Smooth muscle cell of the pulmonary artery (primary cell): Measurements from ENCODE around the gene SAA1. TPM values are rescaled to one million over a fixed set of nuclear protein-coding genes. Genes with fewer than 3 reads are reported as not detected.

ENCODE experiments used
- total RNA-seq: library from RNA; depleted of rRNA; stranded (reverse); fragments of >200 nt; gene quantifications from 2 replicates; pipeline ENCODE4 v1.2.3, GENCODE V29; 2014

Gene SAA1
- total RNA-seq = 28.7 TPM in 1 of 2 replicates, not detected in the other

DNA sequence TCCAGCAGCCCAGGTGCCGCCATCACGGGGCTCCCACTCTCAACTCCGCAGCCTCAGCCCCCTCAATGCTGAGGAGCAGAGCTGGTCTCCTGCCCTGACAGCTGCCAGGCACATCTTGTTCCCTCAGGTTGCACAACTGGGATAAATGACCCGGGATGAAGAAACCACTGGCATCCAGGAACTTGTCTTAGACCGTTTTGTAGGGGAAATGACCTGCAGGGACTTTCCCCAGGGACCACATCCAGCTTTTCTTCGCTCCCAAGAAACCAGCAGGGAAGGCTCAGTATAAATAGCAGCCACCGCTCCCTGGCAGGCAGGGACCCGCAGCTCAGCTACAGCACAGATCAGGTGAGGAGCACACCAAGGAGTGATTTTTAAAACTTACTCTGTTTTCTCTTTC is at the start of gene SAA1:
Gene SAA1 (plus strand): TSS at position 316 of the 400 bp plus-strand sequence. CDS start 624 bp downstream, outside the sequence.

DNA sequence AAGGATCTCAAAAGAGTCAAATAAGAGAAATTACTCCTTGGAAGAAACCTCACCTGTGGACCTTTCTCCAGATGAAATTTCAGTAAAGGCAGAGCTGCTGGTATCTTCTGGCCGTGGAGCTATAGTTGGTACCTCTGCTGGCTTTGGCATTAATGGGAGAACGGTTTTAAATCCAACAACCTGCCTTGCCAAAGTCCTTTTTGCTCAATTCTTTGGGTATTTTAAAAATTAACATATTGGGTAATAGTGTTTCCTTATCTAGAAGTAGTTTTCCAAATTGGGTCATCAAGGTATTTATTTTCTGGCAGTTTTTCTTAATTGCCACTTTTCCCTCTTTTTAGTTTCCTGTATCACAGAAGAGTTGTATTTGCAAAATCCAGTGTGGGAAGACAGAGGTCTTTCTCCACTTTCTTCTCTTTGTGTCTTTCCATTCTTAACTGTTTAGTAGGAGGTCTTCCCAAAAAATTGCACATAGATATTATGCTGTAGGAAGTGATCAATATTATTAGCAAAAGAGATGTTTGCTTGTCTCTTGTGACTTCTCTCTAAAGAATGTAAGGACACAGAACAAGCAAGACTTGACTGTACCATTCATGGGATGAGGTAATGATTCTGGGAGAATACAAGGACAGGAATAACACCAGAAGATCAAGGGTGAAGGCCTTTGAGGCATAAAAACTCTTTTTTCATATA is 29.3 kb upstream of the SAA1 start, which contains the start of gene SAA4:
Gene SAA4 (minus strand): TSS at position 139 of the 693 bp plus-strand sequence. CDS start 876 bp downstream, outside the sequence.

DNA sequence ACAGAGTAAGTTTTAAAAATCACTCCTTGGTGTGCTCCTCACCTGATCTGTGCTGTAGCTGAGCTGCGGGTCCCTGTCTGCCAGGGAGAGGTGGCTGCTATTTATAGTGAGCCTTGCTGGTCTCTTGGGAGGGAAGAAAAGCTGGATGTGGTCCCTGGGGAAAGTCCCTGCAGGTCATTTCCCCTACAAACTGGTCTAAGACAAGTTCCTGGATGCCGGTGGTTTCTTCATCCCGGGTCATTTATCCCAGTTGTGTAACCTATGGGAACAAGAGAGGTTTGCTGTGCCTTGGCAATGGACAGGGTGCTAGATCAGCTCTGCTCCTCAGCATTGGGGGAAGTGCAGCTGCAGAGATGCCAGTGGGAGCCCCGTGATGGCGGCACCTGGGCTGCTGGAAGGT is 17.5 kb upstream of the SAA1 start, which contains the start of gene SAA2:
Gene SAA2 (minus strand): TSS at position 108 of the 400 bp plus-strand sequence. CDS start 657 bp downstream, outside the sequence.

Other genes with a start within 250 kb of the SAA1 start
- 0.03 and 0.07 TPM in 2 replicates for gene TPH1, start 220.0 kb upstream of the SAA1 start, total RNA-seq
- gene SAAL1, start 160.2 kb upstream of the SAA1 start, total RNA-seq = 7.1 and 11.1 TPM in 2 replicates
- gene MRGPRX3, start 133.7 kb upstream of the SAA1 start, total RNA-seq = not detected in 2 replicates
- gene MRGPRX4, start 93.4 kb upstream of the SAA1 start, total RNA-seq = not detected in 2 replicates
- not detected in 2 replicates for gene SAA4, start 29.5 kb upstream of the SAA1 start, total RNA-seq
- gene SAA2, start 17.6 kb upstream of the SAA1 start, total RNA-seq = 0.46 and 40.6 TPM in 2 replicates
- gene HPS5, start 55.9 kb downstream of the SAA1 start, total RNA-seq = 47.5 and 48.2 TPM in 2 replicates
- gene GTF2H1, start 56.3 kb downstream of the SAA1 start, total RNA-seq = 58.8 and 64.6 TPM in 2 replicates
- gene LDHA, start 128.3 kb downstream of the SAA1 start, total RNA-seq = 1,096 and 1,193 TPM in 2 replicates
- gene LDHC, start 146.1 kb downstream of the SAA1 start, total RNA-seq = not detected in 2 replicates
- not detected in 2 replicates for gene LDHAL6A, start 189.6 kb downstream of the SAA1 start, total RNA-seq